ENCODE data around the gene ISG20. TPM values are rescaled to one million over a fixed set of nuclear protein-coding genes. Genes with fewer than 3 reads are reported as not detected.

ISG20 gene
- total and polyA plus RNA-seq, 2 of the 8 experiments (the other 6 are each of a cell fraction or from before 2014, with no cell fraction given), result 2.9 to 5.2 TPM

- Histone ChIP-seq H2BK5ac (ENCODE audit: low read depth, low read length) (no peak overlapping the region), H3K36me3 (ENCODE audit: control insufficient read depth in 2 of 4, insufficient read depth in 4 of 4, low read length in 3 of 4) (no peaks in the 10 kb centered on the region), H3K79me2 (ENCODE audit: control insufficient read depth in 1 of 2, insufficient read depth in 2 of 2, low read length in 2 of 2) (no peaks in the 10 kb centered on the region), H2BK15ac (ENCODE audit: low read length) (no peak overlapping the region), H3K27ac (ENCODE audit: low read depth, low read length) (no peak overlapping the region), H4K8ac (ENCODE audit: extremely low read depth, insufficient read depth, low read length) (no peak overlapping the region), H3K4me3 (ENCODE audit: extremely low read depth in 1 of 4, insufficient read depth in 2 of 4, low read depth in 3 of 4, low read length in 4 of 4) (no peak overlapping the region), H3K23me2 (ENCODE audit: low read depth, low read length) (no peaks in the 10 kb centered on the region), H2BK12ac (ENCODE audit: low read depth, low read length) (no peak overlapping the region), H3K9ac (replicated peaks in 1 of 4; ENCODE audit: extremely low read depth in 1 of 4, low read depth in 3 of 4, low read length in 3 of 4) (no peak overlapping the region), H4K5ac (ENCODE audit: insufficient read length, low read depth, low read length) (no peak overlapping the region), H3K14ac (ENCODE audit: insufficient read length) (no peak overlapping the region), H2AFZ (ENCODE audit: low read length) (no peak overlapping the region), H4K91ac (replicated peaks; ENCODE audit: insufficient read length, low read length) (no peak overlapping the region), H3K27me3 (replicated peaks in 1 of 4; ENCODE audit: control insufficient read depth in 3 of 4, extremely low read depth in 1 of 4, insufficient read depth in 3 of 4, low read length in 3 of 4) (no peaks in the 10 kb centered on the region; a peak in 1 of 7 replicates), H3K4me2 (ENCODE audit: insufficient read depth in 1 of 2, low read depth in 2 of 2, low read length in 2 of 2) (no peak overlapping the region), H3K56ac (replicated peaks; ENCODE audit: insufficient read length, low read depth, low read length) (no peak overlapping the region), H4K20me1 (replicated peaks in 1 of 2; ENCODE audit: control insufficient read depth in 1 of 2, insufficient read depth in 2 of 2, low read length in 2 of 2) (no peaks in the 10 kb centered on the region), H3K9me3 (ENCODE audit: insufficient read depth in 2 of 2, low read depth in 1 of 2, low read length in 1 of 2) (no peaks in the 10 kb centered on the region), H3K23ac (ENCODE audit: insufficient read length) (no peak overlapping the region), H3K18ac (ENCODE audit: extremely low read depth, low read length) (no peak overlapping the region), H2BK20ac (ENCODE audit: low read length) (no peak overlapping the region), H2BK120ac (replicated peaks; ENCODE audit: low read depth, low read length) (no peak overlapping the region), H2AK5ac (ENCODE audit: low read depth, low read length) (no peak overlapping the region), H3K4ac (replicated peaks; ENCODE audit: insufficient read length, low read depth, low read length) (no peak overlapping the region), H3K4me1 (replicated peaks in 1 of 4; ENCODE audit: control insufficient read depth in 3 of 4, insufficient read depth in 4 of 4, low read length in 3 of 4) (peaks cover 0 to 4% (median 0%) of the 10 kb centered on the region in 4 experiments; a peak in 2 of 7 replicates), H3K79me1 (ENCODE audit: low read depth, low read length) (no peaks in the 10 kb centered on the region)
- ChIA-PET POLR2A (ENCODE audit: partially characterized antibody) (no interaction called here), CTCF (ENCODE audit: partially characterized antibody) (interaction anchor here (0.7 to 8.1 kb wide), 4 partner anchors 16 to 173 kb away, joined by 3 to 114 read pairs (median 5); no protein-coding TSS in a partner anchor)
- FAIRE-seq (no peak), DNase-seq (ENCODE audit: low read depth in 1 of 2, low spot score in 2 of 2) (no peak)
- no peak for TF ChIP-seq PHF8 (conservative IDR thresholded peaks at IDR 0.05; ENCODE audit: low read depth, low read length)
- no peak for TF ChIP-seq EGR1 (IDR thresholded peaks at IDR 0.05; ENCODE audit: borderline replicate concordance, low read depth, low read length)
- TF ChIP-seq, protein P1, sequence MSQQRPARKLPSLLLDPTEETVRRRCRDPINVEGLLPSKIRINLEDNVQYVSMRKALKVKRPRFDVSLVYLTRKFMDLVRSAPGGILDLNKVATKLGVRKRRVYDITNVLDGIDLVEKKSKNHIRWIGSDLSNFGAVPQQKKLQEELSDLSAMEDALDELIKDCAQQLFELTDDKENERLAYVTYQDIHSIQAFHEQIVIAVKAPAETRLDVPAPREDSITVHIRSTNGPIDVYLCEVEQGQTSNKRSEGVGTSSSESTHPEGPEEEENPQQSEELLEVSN (IDR thresholded peaks at IDR 0.05), result no peak
- TF ChIP-seq, protein P2, sequence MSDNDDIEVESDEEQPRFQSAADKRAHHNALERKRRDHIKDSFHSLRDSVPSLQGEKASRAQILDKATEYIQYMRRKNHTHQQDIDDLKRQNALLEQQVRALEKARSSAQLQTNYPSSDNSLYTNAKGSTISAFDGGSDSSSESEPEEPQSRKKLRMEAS (IDR thresholded peaks at IDR 0.05), result no peak
- no peak for TF ChIP-seq SP4 (IDR thresholded peaks at IDR 0.05; ENCODE audit: low read length)
- TF ChIP-seq FOSL1 (IDR thresholded peaks at IDR 0.05; ENCODE audit: insufficient read depth, low read depth, low read length), result no peak
These were observed 22.4 kb downstream of the ISG20 start for GRCh38 chr15:88661041-88661700.
